Stimulated activated CD4-positive, alpha-beta T cell treated with anti-CD3 and anti-CD28 coated beads, Interleukin-4, amount 100 ng/mL, for 4 hours (primary cell): Measurements from ENCODE around the gene RELL1.

Source experiments
- DNase-seq, 2 experiments: peaks; one replicate each; pipeline ENCODE4 v3.0.0-alpha.2; 2020

RELL1 gene

DNA sequence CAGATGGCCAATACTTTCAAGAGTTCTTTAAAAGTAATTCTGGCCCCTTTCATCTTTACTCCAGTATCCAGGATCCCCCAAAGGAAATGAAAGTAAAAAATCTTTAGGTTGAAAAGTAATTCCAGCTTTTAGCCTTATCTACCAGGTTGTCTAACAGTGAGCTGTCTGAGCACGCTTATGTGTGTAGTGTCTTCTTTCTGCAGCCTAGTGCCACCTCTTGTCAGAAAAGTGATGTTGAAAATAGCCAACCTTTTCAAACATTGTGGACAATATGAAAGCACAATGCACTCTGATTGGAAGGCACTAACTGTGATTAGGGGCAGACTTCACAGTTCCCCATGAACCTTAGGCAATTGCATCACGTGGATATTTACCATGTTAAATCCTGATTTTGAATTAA is 92.1 kb downstream of the RELL1 start:
- no peak for DNase-seq

DNA sequence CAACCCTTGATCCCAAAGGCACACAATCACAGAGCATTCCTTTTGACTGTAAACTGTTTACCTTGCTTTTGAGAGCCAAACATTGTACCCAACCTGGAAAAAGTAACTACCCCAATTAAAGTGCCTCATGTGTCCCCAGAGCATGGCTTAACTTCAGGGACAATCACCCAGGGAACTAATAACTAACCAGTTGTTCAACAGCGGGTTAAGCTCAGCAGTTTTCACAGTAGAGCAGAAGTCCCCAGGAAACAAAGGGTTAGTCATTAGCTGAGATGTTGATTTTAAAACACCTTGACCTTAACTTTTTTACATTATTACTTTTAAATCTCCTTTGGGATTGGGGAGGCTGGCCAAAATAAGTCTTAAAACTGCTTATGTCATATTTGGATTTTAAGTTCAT is 94.8 kb downstream of the RELL1 start:
- no peak for DNase-seq

DNA sequence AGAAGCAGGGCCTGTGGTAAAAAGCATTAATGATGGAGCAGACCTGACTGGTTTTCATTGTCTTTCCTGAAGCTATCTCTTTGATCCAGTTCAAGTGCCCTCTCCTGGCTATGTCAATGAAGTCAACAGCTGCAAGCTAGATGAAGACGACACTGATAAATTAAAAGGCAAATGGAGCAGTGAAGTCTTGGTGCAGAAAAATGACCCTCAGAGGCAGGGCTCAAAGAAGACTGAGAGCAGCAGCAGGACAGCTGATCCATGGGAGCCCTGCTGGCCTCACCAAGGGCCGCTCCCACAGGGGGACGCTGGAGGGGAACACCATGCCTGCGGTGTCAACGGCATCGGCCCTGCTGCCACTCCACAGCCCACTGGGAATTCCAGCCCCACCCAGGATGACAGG is 96.2 kb downstream of the RELL1 start:
- no peak for DNase-seq

DNA sequence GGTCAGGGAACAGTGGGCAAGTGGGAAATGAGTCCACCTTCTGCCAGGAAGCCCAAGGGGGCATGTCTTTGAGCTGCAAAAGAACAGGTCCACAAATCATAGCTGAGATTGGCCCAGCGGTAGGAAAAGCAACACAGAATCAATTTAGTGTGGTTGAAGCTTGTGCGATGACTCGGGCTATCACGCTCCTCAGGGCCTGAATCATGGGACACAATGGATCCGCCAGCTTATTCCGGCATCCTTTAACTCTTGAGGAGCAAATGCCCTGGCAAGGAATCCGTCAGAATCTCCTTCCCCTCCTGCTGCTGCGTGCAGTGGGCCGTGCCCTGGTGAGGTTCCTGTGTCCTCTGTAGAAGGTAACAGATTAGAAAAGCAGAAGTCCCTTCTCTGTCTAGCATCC is 98.0 kb downstream of the RELL1 start:
- no peak for DNase-seq

DNA sequence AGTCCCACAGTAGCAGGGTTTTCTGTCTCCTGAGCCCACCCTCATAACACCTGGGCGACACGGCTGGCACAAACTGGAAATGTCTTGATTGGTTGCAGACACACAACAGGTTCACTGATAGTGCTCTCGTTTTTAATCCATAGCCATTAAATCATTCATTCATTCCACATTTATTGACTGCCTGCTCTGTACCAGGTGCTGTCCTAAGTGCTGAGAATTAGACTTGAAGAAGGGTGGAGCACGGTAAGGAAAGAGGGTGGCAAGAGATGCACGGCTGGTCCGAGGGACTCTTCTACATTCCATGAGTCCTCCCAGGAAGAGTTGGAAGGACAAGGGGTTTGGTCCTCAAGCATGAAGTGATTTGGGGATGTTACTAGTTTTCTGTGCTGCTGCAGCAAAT is 100.0 kb downstream of the RELL1 start:
- no peak for DNase-seq

DNA sequence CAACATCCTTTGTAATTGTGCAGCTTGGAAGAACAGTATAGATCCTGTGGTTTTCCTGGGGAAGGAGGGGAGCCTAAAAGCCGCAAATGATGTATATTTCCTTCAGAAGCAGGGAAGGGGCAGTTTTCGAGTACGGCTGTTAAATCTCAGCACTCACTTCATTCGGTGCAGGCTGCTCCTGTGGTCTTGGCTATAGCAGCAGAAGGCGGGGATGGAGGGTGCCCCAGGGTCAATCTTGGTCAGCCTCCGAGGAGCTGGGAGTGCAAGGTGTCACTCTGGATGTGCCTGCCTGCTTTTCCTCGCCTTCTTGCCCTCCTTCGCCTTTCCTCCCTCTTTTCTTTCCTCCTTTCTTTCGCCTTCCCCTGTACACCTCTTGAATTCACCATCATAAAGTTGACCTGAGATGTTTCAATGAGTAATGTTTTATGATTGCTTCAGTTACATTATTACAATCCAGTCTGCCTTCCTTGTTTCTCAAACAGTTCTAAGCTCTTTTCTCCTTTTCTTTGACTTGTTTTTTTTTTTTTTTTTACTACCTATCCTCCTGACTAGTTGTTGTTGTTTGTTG is 101.6 kb downstream of the RELL1 start:
- DNase-seq = no peak

DNA sequence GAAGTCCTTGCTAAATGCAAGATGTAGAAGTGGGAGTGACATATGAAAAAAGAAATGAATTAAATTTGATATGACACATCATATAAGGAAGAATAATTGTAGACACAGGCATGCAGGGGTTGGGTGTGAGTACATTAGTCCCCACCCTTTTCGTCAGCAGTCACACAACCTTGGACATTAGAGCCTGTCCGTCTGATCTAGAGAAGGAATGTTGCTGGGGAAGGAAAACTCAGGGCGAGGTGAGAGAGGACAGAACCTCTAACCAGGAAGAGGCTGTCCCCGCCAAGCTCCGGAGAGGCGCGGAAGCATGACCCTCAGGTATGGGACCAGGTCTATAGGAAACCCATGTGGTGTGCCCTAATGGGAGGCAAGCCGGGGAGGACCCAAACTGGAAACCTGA is 102.1 kb downstream of the RELL1 start:
- DNase-seq = no peak

DNA sequence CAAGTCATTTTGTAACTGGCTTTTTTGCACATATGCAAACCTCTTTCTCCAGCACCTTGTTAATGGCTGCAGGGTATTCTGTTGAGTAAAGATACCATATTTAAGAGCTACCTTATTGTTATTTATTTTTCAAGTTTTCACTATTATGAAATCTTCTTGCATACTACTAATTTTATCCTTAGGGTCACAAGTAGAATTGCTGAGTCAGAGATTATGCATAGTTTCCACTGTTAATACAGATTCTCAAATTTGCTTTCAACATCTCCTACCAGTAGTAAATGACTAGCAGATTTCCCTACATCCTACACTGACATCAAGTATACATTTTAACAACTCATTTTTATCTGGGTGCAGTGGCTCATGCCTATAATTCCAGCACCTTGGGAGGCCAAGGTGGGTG is 112.6 kb downstream of the RELL1 start:
- DNase-seq = no peak

DNA sequence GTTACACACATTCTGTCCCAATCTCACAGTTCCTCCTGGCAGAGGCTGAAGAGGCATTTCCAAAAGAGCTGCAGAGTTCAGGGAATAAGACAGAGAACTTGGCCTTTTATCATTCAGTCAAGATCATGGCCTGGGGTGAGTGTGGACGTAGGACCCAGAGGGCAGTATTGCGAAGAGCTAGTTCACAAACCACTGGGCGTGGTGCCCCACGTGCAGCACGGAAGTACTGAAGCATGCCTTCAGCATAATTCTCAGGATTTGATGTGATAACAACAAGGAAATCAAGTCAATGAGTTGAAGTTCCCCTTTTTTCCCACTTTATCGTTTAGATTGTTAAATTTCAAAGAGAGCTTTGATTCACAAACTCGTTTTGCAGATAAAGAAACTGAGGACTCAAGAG is 117.7 kb downstream of the RELL1 start:
- DNase-seq = no peak

DNA sequence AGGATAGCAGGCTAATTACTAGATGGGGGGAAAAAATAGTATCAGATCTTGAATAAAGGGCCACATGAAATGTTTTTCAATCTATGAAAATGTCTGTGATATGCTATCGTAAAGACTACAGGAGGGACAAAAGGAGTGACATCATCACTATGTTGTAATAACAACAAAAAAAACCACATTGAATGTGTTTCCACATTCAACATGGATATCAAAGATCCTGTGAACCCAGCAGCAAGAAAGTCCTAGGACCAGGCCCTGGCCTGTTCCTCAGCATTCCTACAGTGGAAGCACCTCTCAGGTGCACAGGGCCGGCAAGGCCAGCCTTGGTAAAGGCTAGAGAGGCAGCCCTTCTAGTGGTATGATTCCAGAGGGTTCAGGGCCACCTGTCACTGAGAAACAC is 118.3 kb downstream of the RELL1 start:
- DNase-seq = no peak

DNA sequence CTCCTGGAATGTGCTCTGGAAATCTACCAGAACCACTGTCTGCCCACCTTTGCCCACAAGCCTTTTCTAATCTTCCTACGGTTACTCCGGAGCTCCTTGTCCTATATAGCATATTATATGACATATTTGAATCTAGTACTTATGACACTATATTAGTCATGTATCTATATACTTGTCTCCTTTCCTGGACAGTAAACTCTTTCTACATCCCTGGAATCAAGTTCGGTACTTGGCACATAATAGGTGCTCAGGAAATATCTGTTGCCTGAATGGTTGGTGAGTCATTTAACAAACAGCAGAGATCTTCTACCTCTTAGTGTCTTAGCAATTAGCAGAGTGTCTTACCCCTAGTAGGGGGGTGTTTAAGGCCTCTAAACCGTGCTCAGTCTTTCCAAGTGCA is 123.6 kb downstream of the RELL1 start:
- DNase-seq = no peak

DNA sequence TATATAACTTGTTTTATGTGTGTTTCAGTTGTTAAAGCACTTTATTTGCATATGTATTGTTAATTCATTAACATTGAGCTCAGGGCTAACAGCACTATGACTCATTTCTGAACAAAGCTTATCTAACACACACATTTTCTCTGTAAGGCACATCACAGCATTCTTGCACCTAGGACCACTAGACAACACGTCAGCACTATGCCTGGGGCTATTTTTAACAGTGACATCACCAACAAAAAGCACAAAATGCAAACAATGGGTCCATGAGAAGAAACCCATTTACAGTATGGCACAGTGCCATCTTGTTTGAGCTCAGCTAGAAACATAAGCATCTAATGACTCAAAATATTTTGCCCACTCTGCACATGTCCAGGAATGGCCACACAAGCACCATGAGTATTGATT is 124.4 kb downstream of the RELL1 start:
- DNase-seq = no peak

DNA sequence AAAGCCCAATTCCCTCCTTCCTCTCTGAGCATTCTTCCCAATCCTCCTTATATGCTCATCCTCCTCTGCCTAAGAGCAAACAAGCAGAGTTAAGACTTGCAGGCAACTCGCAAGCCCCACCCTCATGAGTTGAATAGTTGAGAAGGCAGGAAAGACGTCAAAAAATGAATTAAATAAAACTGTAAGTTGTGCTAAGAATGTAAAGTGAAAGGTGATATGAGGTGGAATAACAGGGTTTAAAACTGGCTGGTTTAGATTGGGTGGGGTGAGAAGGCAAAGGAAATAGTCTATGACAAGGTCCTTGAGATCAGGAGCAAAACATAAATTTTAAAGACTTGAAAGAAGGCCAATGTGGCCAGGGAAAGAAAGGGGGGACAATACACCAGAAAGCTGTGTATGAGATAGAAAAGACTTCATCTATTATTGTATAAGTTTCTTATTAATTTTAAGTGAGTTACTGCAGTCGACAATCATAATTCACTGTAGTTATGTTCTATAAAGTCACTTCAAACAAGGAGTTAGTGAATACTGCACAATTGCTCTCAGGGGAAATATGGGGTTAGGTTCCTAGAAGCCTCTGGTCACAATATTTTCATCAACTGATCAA is 124.9 kb downstream of the RELL1 start:
- no peak for DNase-seq
